H9 (cell line): ENCODE measurements around the gene HOXC11. TPM values are rescaled to one million over a fixed set of nuclear protein-coding genes. Genes with fewer than 3 reads are reported as not detected.

Experiments used
- DNase-seq: peaks from one replicate; pipeline ENCODE4 v3.0.0-alpha.2; 2017
- H2AFZ ChIP-seq: one replicate; pipeline ENCODE4 v1.6.1; 2013; ENCODE audit warnings: mild to moderate bottlenecking, low read length, control low read depth, moderate library complexity
- H2AK5ac ChIP-seq: 2 replicates; pipeline ENCODE4 v1.6.1; 2013; ENCODE audit warnings: low read length, control low read depth, mixed read lengths; ENCODE audit not compliant: insufficient read length
- H2BK120ac ChIP-seq: one replicate; pipeline ENCODE4 v1.6.1; 2013; ENCODE audit warnings: low read depth, mild to moderate bottlenecking, low read length, control low read depth, inconsistent platforms; ENCODE audit not compliant: poor library complexity, severe bottlenecking
- H2BK12ac ChIP-seq: 2 replicates; pipeline ENCODE4 v1.6.1; 2013; ENCODE audit warnings: low read length, control low read depth, mixed read lengths, low read depth; ENCODE audit not compliant: insufficient read length
- H2BK15ac ChIP-seq: 2 replicates; pipeline ENCODE4 v1.6.1; 2013; ENCODE audit warnings: low read depth, low read length, control low read depth
- H2BK20ac ChIP-seq: one replicate; pipeline ENCODE4 v1.6.1; 2013; ENCODE audit warnings: low read depth, mild to moderate bottlenecking, low read length, control low read depth, inconsistent platforms; ENCODE audit not compliant: poor library complexity, severe bottlenecking
- H2BK5ac ChIP-seq: 2 replicates; pipeline ENCODE4 v1.6.1; 2013; ENCODE audit warnings: low read length, control low read depth, mixed read lengths; ENCODE audit not compliant: insufficient read length
- H3K14ac ChIP-seq: 2 replicates; pipeline ENCODE4 v1.6.1; 2013; ENCODE audit warnings: low read length, control low read depth; ENCODE audit not compliant: insufficient read depth
- H3K18ac ChIP-seq: 2 replicates; pipeline ENCODE4 v1.6.1; 2013; ENCODE audit warnings: low read depth, mild to moderate bottlenecking, mixed read lengths, low read length, control low read depth; ENCODE audit not compliant: insufficient read length
- H3K23ac ChIP-seq: 2 replicates; pipeline ENCODE4 v1.6.1; 2013; ENCODE audit warnings: low read length, control low read depth, mixed read lengths, low read depth; ENCODE audit not compliant: insufficient read length
- H3K23me2 ChIP-seq: 2 replicates; pipeline ENCODE4 v1.6.1; 2013; ENCODE audit warnings: low read depth, mild to moderate bottlenecking, mixed read lengths, low read length, control low read depth; ENCODE audit not compliant: insufficient read length, poor library complexity, severe bottlenecking
- H3K27ac ChIP-seq: 2 replicates; pipeline ENCODE4 v1.5.1; 2013; ENCODE audit warnings: low read length, control low read depth, mixed read lengths, low read depth; ENCODE audit not compliant: insufficient read length
- H3K27me3 ChIP-seq: 2 replicates; pipeline ENCODE4 v1.6.1; 2013; ENCODE audit warnings: low read length, control low read depth, inconsistent platforms; ENCODE audit not compliant: insufficient read depth
- H3K4ac ChIP-seq: 2 replicates; pipeline ENCODE4 v1.6.1; 2013; ENCODE audit warnings: low read depth, mild to moderate bottlenecking, control low read depth, inconsistent platforms, low read length, moderate library complexity
- H3K4me1 ChIP-seq: 2 replicates; pipeline ENCODE4 v1.6.1; 2013; ENCODE audit warnings: low read length, control low read depth, inconsistent platforms; ENCODE audit not compliant: insufficient read depth
- H3K4me2 ChIP-seq: 2 replicates; pipeline ENCODE4 v1.6.1; 2013; ENCODE audit warnings: low read length, control low read depth, mixed read lengths; ENCODE audit not compliant: insufficient read length, insufficient read depth
- H3K56ac ChIP-seq: 2 replicates; pipeline ENCODE4 v1.6.1; 2013; ENCODE audit warnings: low read depth, mild to moderate bottlenecking, mixed read lengths, low read length, control low read depth; ENCODE audit not compliant: insufficient read length
- H3K79me1 ChIP-seq: 2 replicates; pipeline ENCODE4 v1.6.1; 2013; ENCODE audit warnings: low read depth, mild to moderate bottlenecking, moderate library complexity, low read length, control low read depth, inconsistent platforms; ENCODE audit not compliant: insufficient read depth, poor library complexity, severe bottlenecking
- H3K79me2 ChIP-seq: 2 replicates; pipeline ENCODE4 v1.6.1; 2013; ENCODE audit warnings: low read length, control low read depth, inconsistent platforms; ENCODE audit not compliant: insufficient read depth
- H3K9ac ChIP-seq: 2 replicates; pipeline ENCODE4 v1.6.1; 2013; ENCODE audit warnings: low read length, control low read depth, mixed read lengths; ENCODE audit not compliant: insufficient read length; ENCODE audit errors: extremely low read depth
- H3K9me3 ChIP-seq: one replicate; pipeline ENCODE4 v1.6.1; 2013; ENCODE audit warnings: low read depth, low read length, inconsistent platforms; ENCODE audit not compliant: control insufficient read depth
- H3T11ph ChIP-seq: one replicate; pipeline ENCODE4 v1.6.1; 2013; ENCODE audit warnings: mild to moderate bottlenecking, low read length, control low read depth, inconsistent platforms
- H4K20me1 ChIP-seq: one replicate; pipeline ENCODE4 v1.6.1; 2013; ENCODE audit not compliant: control insufficient read depth, insufficient read length, insufficient read depth
- H4K5ac ChIP-seq: 2 replicates; pipeline ENCODE4 v1.6.1; 2013; ENCODE audit warnings: low read depth, mild to moderate bottlenecking, mixed read lengths, low read length, control low read depth; ENCODE audit not compliant: insufficient read length
- H4K8ac ChIP-seq: replicated peaks from 2 replicates; pipeline ENCODE4 v1.6.1; 2013; ENCODE audit warnings: low read length, control low read depth, mixed read lengths, low read depth; ENCODE audit not compliant: insufficient read length
- H4K91ac ChIP-seq: 2 replicates; pipeline ENCODE4 v1.6.1; 2013; ENCODE audit warnings: low read depth, mild to moderate bottlenecking, moderate library complexity, mixed read lengths, low read length, control low read depth; ENCODE audit not compliant: insufficient read length
- H3K27ac Mint-ChIP-seq, 3 experiments: 2 replicates in 2 of 3; 3 replicates in 1 of 3; pipeline ENCODE4 v1.8.0; 2020 to 2021; ENCODE audit warnings: mixed read lengths in 3 of 3, mild to moderate bottlenecking in 1 of 3, moderate library complexity in 1 of 3
- H3K27me3 Mint-ChIP-seq: 2 replicates; pipeline ENCODE4 v1.8.0; 2021; ENCODE audit warnings: low read depth, mild to moderate bottlenecking, moderate library complexity, mixed read lengths
- H3K36me3 Mint-ChIP-seq, 3 experiments: 2 replicates in 2 of 3; 3 replicates in 1 of 3; pipeline ENCODE4 v1.8.0; 2020 to 2021; ENCODE audit warnings: low read depth in 3 of 3, mixed read lengths in 3 of 3; ENCODE audit not compliant: insufficient read depth in 1 of 3
- H3K4me1 Mint-ChIP-seq, 2 experiments: 2 replicates each; pipeline ENCODE4 v1.8.0; 2020; ENCODE audit warnings: mixed read lengths in 2 of 2
- H3K4me3 Mint-ChIP-seq, 2 experiments: 2 replicates in 1 of 2; 3 replicates in 1 of 2; pipeline ENCODE4 v1.8.0; 2020 to 2021; ENCODE audit warnings: mild to moderate bottlenecking in 2 of 2, mixed read lengths in 2 of 2, moderate library complexity in 1 of 2
- H3K9me3 Mint-ChIP-seq, 2 experiments: 2 replicates in 1 of 2; 3 replicates in 1 of 2; pipeline ENCODE4 v1.8.0; 2020; ENCODE audit warnings: mild to moderate bottlenecking in 2 of 2, mixed read lengths in 2 of 2, moderate library complexity in 1 of 2
- CTCF ChIP-seq: fragments of 200-600 bp; sonication (generic); conservative IDR thresholded peaks from 3 replicates; pipeline ENCODE4 v1.8.0; 2021; ENCODE audit warnings: antibody characterized with exemption, mild to moderate bottlenecking
- WGBS: extraction: QIAGEN DNeasy Blood & Tissue Kit; methylation state at CpG from one replicate; pipeline ENCODE4 v1.1.7; 2013; ENCODE audit warnings: missing lambda C conversion rate, low lambda C conversion rate, mixed read lengths; ENCODE audit not compliant: insufficient read length; ENCODE audit errors: extremely low coverage; 5-methylcytosine and 5-hydroxymethylcytosine counted together
- total RNA-seq: library from RNA; stranded (reverse); gene quantifications from 2 replicates; pipeline ENCODE4 v1.2.1, GENCODE V29; 2021

Gene HOXC11
- total RNA-seq, 1 experiment from 2014 or later, result not detected

DNA sequence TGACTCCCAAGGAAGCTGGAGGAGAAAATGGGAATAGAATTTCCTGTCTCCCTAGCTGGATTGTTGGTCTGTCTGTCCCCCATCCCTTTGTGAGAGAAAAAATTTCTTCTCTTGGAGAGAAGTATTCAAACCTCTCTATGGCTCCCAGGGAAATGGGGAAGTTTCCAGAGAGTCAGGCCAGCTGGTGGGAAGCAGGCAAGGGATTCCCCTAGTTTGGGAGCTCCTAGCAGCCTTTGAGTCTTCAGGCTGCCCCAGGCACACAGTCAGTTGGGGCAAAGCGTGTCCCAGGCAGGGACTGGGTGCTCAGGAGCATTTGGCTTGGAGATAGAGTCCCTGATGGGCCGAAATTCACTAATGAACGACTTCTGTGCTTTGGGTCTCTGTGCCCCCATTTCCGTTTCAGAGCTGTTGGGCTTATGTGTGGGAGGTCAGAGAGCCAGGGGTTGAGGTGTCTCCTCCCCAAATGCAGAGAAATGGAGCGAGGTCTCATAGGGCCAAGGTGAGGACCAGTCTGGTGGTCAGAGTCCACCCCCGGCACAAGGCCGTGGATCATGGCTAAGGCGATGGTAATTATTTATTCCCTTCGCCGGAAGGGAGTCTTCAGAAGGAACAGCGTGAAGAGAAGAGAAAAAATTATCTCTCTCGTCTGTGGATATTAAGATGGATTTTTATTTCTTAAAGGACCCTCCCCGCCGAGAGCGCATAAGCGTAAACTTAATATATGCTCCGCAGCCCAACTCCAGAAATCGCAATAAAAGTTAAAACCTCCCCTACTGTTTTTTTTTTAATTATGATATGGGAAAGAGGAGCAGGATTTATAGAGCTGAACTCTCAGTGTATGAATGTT is 20.5 kb downstream of the HOXC11 start:
- Histone ChIP-seq H2AFZ (no peak overlapping the region), H3K14ac (no peak overlapping the region), H3K27ac (no peak overlapping the region), H3T11ph (no peak overlapping the region), H3K4me1 (no peaks in the 10 kb centered on the region), H3K9ac (no peak overlapping the region), H3K4ac (no peak overlapping the region), H3K4me2 (no peak overlapping the region), H3K79me2 (no peaks in the 10 kb centered on the region), H3K18ac (no peak overlapping the region), H4K91ac (no peak overlapping the region), H2BK15ac (no peak overlapping the region), H3K23ac (no peak overlapping the region), H2AK5ac (no peak overlapping the region), H2BK5ac (no peak overlapping the region), H3K79me1 (no peaks in the 10 kb centered on the region), H2BK120ac (no peak overlapping the region), H3K9me3 (no peaks in the 10 kb centered on the region), H3K23me2 (no peaks in the 10 kb centered on the region), H4K20me1 (no peaks in the 10 kb centered on the region), H4K5ac (no peak overlapping the region), H4K8ac (no peak overlapping the region), H3K56ac (no peak overlapping the region), H2BK20ac (no peak overlapping the region), H3K27me3 (peaks cover 99% of the 10 kb centered on the region), H2BK12ac (no peak overlapping the region)
- WGBS, result no CpG with 5 or more reads among the region's 18 CpGs
- DNase-seq, result no peak
- H3K9me3 Mint-ChIP-seq, result no peaks in the 10 kb centered on the region; a peak in 1 of 5 replicates
- H3K4me3 Mint-ChIP-seq, result 0 out of 5 replicates have a peak overlapping the region, but pooled peaks of 1 of the 2 experiments have one; percentile 40
- H3K36me3 Mint-ChIP-seq, result no peaks in the 10 kb centered on the region
- H3K27ac Mint-ChIP-seq, result no peak overlapping the region
- peaks cover 7 to 31% of the 10 kb centered on the region in 2 experiments for H3K4me1 Mint-ChIP-seq
- no peak for TF ChIP-seq CTCF
- peaks cover 100% of the 10 kb centered on the region for H3K27me3 Mint-ChIP-seq
